ENCODE results near the gene DIDO1. TPM values are rescaled to one million over a fixed set of nuclear protein-coding genes. Genes with fewer than 3 reads are reported as not detected.
A peak's percentile ranks its signal among the peaks of the same experiment; 100 is the strongest.

Gene DIDO1
- total and polyA plus RNA-seq, 2 of the 13 experiments (the other 11 are each of a cell fraction or from before 2014, with no cell fraction given): 75.0 to 75.1 TPM

DNA sequence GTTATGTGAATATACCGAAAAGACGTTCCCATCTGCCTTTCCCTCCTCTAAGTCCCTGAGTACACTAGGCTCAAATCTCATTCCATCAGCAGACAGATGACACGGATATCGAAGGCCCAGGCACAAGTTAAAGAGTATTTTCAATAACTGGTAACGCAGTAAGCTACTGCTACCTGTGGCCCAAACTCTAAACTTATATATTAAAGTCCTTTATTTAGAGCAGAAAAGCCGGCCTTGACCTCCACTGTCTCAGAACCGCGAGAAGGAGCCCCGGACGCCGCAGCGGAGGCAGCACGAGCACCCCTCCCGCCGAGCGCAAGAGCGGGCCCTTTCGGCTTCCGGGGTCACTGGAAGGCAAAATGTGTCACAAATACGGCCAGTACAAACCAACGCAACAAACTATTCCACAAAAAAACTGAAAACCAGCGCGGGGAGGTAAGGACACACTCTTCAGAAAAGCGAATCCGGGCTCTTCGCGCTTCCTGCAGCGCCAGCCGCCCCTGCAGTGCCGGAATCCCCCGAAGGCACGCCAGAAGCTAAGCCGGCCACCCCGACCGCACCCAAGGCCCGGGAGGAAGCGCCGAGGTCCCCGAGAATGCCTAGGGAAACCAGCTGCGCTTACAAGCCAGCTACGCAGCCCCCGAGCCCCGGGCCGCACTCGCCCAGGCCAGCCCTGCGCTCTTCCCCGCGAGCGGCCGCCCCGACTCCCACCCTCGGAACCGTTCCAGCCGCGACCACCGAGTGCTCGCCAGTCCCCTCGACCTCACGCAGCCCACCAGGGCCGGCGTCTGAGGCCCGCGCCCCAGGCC is 681 bp downstream of the DIDO1 start (continued):
- TF ChIP-seq, protein P1, sequence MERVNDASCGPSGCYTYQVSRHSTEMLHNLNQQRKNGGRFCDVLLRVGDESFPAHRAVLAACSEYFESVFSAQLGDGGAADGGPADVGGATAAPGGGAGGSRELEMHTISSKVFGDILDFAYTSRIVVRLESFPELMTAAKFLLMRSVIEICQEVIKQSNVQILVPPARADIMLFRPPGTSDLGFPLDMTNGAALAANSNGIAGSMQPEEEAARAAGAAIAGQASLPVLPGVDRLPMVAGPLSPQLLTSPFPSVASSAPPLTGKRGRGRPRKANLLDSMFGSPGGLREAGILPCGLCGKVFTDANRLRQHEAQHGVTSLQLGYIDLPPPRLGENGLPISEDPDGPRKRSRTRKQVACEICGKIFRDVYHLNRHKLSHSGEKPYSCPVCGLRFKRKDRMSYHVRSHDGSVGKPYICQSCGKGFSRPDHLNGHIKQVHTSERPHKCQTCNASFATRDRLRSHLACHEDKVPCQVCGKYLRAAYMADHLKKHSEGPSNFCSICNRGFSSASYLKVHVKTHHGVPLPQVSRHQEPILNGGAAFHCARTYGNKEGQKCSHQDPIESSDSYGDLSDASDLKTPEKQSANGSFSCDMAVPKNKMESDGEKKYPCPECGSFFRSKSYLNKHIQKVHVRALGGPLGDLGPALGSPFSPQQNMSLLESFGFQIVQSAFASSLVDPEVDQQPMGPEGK (CRISPR knock-in tag; IDR thresholded peaks at IDR 0.05): no peak
- TF ChIP-seq, protein P2, sequence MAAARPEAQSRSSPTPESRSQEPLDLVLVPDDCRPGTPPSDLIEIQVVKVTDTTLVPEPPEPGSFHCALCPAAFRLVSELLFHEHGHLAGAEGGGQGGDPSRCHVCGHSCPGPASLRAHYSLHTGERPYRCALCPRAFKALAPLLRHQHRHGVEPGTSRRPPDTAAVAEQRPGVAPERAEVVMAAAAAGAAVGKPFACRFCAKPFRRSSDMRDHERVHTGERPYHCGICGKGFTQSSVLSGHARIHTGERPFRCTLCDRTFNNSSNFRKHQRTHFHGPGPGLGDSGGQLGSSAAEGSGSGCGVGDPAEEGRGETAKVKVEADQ (CRISPR knock-in tag; IDR thresholded peaks at IDR 0.05; ENCODE audit: borderline replicate concordance): peak; percentile 74; the same call in 1 of the 2 replicates
- TF ChIP-seq SP140L (CRISPR knock-in tag; IDR thresholded peaks at IDR 0.05; ENCODE audit: borderline replicate concordance): no peak
- TF ChIP-seq HDAC2 (CRISPR knock-in tag; IDR thresholded peaks at IDR 0.05): no peak
- 0 out of 2 replicates have a peak, but pooled peaks have one; percentile 7 for TF ChIP-seq ZBTB8A (CRISPR knock-in tag; IDR thresholded peaks at IDR 0.05; ENCODE audit: borderline replicate concordance, low read depth)
- TF ChIP-seq ZFAT (CRISPR knock-in tag; conservative IDR thresholded peaks at IDR 0.05): peak; percentile 26; the same call in 1 of the 2 replicates
- 0 out of 2 replicates have a peak, but pooled peaks have one; percentile 5 for TF ChIP-seq ZKSCAN8 (CRISPR knock-in tag; IDR thresholded peaks at IDR 0.05; ENCODE audit: borderline replicate concordance)
- TF ChIP-seq JARID2 (CRISPR knock-in tag; IDR thresholded peaks at IDR 0.05; ENCODE audit: insufficient replicate concordance): no peak
- TF ChIP-seq, protein P3, sequence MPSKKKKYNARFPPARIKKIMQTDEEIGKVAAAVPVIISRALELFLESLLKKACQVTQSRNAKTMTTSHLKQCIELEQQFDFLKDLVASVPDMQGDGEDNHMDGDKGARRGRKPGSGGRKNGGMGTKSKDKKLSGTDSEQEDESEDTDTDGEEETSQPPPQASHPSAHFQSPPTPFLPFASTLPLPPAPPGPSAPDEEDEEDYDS (CRISPR knock-in tag; IDR thresholded peaks at IDR 0.05): no peak
- no peak for TF ChIP-seq ZNF577 (CRISPR knock-in tag; IDR thresholded peaks at IDR 0.05; ENCODE audit: borderline replicate concordance, low read depth)
- TF ChIP-seq ELF1 (CRISPR knock-in tag; IDR thresholded peaks at IDR 0.05): peak; percentile 55; the same call in 1 of the 2 replicates
- TF ChIP-seq ZNF335 (CRISPR knock-in tag; IDR thresholded peaks at IDR 0.05): 0 out of 2 replicates have a peak, but pooled peaks have one; percentile 8
- TF ChIP-seq BRD4 (CRISPR knock-in tag; IDR thresholded peaks at IDR 0.05): no peak; the same call in 1 of the 2 replicates
- TF ChIP-seq, protein P4, sequence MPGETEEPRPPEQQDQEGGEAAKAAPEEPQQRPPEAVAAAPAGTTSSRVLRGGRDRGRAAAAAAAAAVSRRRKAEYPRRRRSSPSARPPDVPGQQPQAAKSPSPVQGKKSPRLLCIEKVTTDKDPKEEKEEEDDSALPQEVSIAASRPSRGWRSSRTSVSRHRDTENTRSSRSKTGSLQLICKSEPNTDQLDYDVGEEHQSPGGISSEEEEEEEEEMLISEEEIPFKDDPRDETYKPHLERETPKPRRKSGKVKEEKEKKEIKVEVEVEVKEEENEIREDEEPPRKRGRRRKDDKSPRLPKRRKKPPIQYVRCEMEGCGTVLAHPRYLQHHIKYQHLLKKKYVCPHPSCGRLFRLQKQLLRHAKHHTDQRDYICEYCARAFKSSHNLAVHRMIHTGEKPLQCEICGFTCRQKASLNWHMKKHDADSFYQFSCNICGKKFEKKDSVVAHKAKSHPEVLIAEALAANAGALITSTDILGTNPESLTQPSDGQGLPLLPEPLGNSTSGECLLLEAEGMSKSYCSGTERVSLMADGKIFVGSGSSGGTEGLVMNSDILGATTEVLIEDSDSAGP (CRISPR knock-in tag; IDR thresholded peaks at IDR 0.05; ENCODE audit: borderline replicate concordance): no peak
- TF ChIP-seq ZNF724P (CRISPR knock-in tag; IDR thresholded peaks at IDR 0.05; ENCODE audit: borderline replicate concordance): no peak
- no peak for TF ChIP-seq ZNF552 (CRISPR knock-in tag; IDR thresholded peaks at IDR 0.05; ENCODE audit: borderline replicate concordance)
- TF ChIP-seq NFKBIZ (CRISPR knock-in tag; IDR thresholded peaks at IDR 0.05): 0 out of 2 replicates have a peak, but pooled peaks have one; percentile 20
- TF ChIP-seq, protein P5, sequence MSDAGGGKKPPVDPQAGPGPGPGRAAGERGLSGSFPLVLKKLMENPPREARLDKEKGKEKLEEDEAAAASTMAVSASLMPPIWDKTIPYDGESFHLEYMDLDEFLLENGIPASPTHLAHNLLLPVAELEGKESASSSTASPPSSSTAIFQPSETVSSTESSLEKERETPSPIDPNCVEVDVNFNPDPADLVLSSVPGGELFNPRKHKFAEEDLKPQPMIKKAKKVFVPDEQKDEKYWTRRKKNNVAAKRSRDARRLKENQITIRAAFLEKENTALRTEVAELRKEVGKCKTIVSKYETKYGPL (CRISPR knock-in tag; IDR thresholded peaks at IDR 0.05): no peak
- TF ChIP-seq ZNF510 (CRISPR knock-in tag; IDR thresholded peaks at IDR 0.05; ENCODE audit: low read depth): no peak; the same call in 1 of the 2 replicates
- TF ChIP-seq, protein P6, sequence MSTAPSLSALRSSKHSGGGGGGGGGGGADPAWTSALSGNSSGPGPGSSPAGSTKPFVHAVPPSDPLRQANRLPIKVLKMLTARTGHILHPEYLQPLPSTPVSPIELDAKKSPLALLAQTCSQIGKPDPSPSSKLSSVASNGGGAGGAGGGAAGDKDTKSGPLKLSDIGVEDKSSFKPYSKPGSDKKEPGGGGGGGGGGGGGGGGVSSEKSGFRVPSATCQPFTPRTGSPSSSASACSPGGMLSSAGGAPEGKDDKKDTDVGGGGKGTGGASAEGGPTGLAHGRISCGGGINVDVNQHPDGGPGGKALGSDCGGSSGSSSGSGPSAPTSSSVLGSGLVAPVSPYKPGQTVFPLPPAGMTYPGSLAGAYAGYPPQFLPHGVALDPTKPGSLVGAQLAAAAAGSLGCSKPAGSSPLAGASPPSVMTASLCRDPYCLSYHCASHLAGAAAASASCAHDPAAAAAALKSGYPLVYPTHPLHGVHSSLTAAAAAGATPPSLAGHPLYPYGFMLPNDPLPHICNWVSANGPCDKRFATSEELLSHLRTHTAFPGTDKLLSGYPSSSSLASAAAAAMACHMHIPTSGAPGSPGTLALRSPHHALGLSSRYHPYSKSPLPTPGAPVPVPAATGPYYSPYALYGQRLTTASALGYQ (CRISPR knock-in tag; IDR thresholded peaks at IDR 0.05): no peak

All from HepG2 (cell line).